Stomach (tissue), 4 donors: ENCODE data around the gene PSMB7.

ENCODE experiments used
- EP300 ChIP-seq: sonication (generic); formaldehyde crosslinking; IDR thresholded peaks from one replicate; pipeline ENCODE4 v1.6.1; 2017; ENCODE audit warnings: antibody characterized with exemption
- POLR2A ChIP-seq, 4 donors: fragments of 450-650 bp; IDR thresholded peaks; one replicate each; pipeline ENCODE4 v1.6.1; 2016; ENCODE audit warnings: antibody characterized with exemption in 4 of 4, control low read depth in 2 of 4, mild to moderate bottlenecking in 1 of 4, moderate library complexity in 1 of 4
- POLR2AphosphoS5 ChIP-seq, 3 donors: sonication (generic); formaldehyde crosslinking; IDR thresholded peaks; one replicate each; pipeline ENCODE4 v1.6.1; 2016; ENCODE audit warnings: antibody characterized with exemption in 3 of 3
- TF ChIP-seq, protein P1 (sequence below), 7 experiments: fragments of 450-650 bp in 4 of 7; fragments of 200-600 bp in 3 of 7; sonication (generic) in 3 of 7; IDR thresholded peaks; one replicate each; pipeline ENCODE4 v1.5.1; 2016 to 2019; ENCODE audit warnings: antibody characterized with exemption in 7 of 7, control low read depth in 2 of 7, mild to moderate bottlenecking in 1 of 7

GRCh38 chr9:124381170-124381945, 33.9 kb downstream of the PSMB7 start:
- TF ChIP-seq, protein P1, sequence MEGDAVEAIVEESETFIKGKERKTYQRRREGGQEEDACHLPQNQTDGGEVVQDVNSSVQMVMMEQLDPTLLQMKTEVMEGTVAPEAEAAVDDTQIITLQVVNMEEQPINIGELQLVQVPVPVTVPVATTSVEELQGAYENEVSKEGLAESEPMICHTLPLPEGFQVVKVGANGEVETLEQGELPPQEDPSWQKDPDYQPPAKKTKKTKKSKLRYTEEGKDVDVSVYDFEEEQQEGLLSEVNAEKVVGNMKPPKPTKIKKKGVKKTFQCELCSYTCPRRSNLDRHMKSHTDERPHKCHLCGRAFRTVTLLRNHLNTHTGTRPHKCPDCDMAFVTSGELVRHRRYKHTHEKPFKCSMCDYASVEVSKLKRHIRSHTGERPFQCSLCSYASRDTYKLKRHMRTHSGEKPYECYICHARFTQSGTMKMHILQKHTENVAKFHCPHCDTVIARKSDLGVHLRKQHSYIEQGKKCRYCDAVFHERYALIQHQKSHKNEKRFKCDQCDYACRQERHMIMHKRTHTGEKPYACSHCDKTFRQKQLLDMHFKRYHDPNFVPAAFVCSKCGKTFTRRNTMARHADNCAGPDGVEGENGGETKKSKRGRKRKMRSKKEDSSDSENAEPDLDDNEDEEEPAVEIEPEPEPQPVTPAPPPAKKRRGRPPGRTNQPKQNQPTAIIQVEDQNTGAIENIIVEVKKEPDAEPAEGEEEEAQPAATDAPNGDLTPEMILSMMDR (IDR thresholded peaks at IDR 0.05): no peak
- TF ChIP-seq POLR2AphosphoS5 (IDR thresholded peaks at IDR 0.05) (no peak), POLR2A (IDR thresholded peaks at IDR 0.05) (no peak), EP300 (no peak)
